Activated naive CD4-positive, alpha-beta T cell treated with anti-CD3 and anti-CD28 coated beads, Interleukin-2, amount 50 U/mL, for 24 hours (primary cell): ENCODE data around the gene PROM2.

Experiments
- H3K27ac Mint-ChIP-seq: one replicate; pipeline ENCODE4 v1.8.0; 2021; ENCODE audit warnings: mild to moderate bottlenecking, mixed read lengths
- H3K27me3 Mint-ChIP-seq: one replicate; pipeline ENCODE4 v1.8.0; 2021; ENCODE audit warnings: mixed read lengths
- H3K36me3 Mint-ChIP-seq: one replicate; pipeline ENCODE4 v1.8.0; 2021; ENCODE audit warnings: mixed read lengths
- H3K4me1 Mint-ChIP-seq: one replicate; pipeline ENCODE4 v1.8.0; 2021; ENCODE audit warnings: mixed read lengths
- H3K4me3 Mint-ChIP-seq: one replicate; pipeline ENCODE4 v1.8.0; 2021; ENCODE audit warnings: mild to moderate bottlenecking, mixed read lengths
- H3K9me3 Mint-ChIP-seq: one replicate; pipeline ENCODE4 v1.8.0; 2021; ENCODE audit warnings: mixed read lengths

The PROM2 gene

DNA sequence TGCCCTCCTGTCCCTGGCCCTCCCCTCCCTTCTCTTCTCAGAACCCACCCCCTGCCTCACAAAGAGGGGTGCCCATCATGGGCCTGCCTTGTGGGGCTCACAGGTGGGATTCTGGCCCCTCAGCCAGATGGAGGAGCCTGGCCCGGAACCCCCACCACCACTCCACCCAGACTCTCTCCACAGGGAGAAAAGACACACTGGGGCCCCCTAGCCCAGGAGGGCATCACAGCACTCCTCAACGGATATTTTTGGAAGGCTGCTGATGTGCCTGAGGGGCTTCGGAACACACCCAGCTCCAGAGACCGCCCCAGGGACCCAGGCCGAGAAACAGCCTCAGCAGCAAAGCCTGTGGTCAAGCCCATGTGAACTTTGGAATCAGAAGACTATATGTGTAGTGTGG lies 32.8 kb downstream of the PROM2 start:
- Mint-ChIP-seq H3K9me3 (no peaks in the 10 kb centered on the region), H3K36me3 (no peaks in the 10 kb centered on the region), H3K27ac (no peak overlapping the region), H3K27me3 (no peaks in the 10 kb centered on the region), H3K4me3 (no peak overlapping the region), H3K4me1 (no peaks in the 10 kb centered on the region)

GRCh38 chr2:95307878-95308277 lies 33.6 kb downstream of the PROM2 start:
- no peaks in the 10 kb centered on the region for H3K9me3 Mint-ChIP-seq
- no peaks in the 10 kb centered on the region for H3K36me3 Mint-ChIP-seq
- no peaks in the 10 kb centered on the region for H3K4me1 Mint-ChIP-seq
- H3K27ac Mint-ChIP-seq, result no peak overlapping the region
- no peaks in the 10 kb centered on the region for H3K27me3 Mint-ChIP-seq
- H3K4me3 Mint-ChIP-seq, result no peak overlapping the region

DNA sequence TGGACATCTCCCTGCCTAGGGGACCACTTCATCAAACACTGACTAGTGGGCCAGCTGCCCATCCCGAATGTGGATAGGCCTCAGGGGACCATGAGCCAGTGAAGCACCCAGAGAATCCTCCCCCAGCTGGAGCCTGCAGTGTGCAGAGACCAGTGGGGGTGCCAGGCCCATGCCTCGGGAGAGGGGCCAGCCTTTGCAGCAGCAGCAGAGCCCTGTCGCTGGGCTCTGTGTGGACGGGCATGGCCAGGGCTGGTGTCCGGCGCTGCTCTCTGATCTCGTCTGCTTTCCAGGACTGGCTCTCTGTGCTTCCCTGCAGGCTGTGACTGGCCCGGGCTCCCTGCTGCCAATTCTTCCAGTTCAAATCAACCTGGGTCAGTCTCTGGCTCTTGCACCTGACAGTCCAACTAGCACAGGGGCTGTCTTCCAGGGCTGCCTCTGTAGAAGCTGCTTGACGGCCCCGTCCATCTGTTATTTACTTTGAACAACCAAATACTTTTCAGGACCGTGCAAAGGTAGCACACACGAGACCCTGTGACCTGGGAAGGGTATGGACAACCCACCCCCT lies 34.3 kb downstream of the PROM2 start:
- no peaks in the 10 kb centered on the region for H3K9me3 Mint-ChIP-seq
- H3K4me3 Mint-ChIP-seq, result no peak overlapping the region
- no peaks in the 10 kb centered on the region for H3K27me3 Mint-ChIP-seq
- H3K36me3 Mint-ChIP-seq, result no peaks in the 10 kb centered on the region
- no peak overlapping the region for H3K27ac Mint-ChIP-seq
- no peaks in the 10 kb centered on the region for H3K4me1 Mint-ChIP-seq

DNA sequence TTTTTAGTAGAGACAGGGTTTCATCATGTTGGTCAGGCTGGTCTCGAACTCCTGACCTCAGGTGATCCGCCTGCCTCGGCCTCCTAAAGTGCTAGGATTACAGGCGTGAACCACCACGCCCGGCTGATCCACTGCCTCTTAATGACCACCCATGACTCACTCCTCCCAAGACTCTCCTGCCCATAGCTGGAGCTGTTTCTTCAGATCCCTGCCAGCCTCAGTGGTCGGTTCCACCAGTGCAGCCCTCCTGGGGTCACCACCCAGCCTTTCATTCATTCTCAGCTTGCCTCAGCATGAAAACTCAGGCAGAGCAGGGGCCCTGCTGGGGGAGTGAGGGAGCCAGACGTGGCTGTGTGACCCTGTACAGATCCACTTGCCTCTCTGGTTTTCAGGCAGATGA lies 35.4 kb downstream of the PROM2 start:
- Mint-ChIP-seq H3K27me3 (peaks cover 2% of the 10 kb centered on the region), H3K27ac (no peak overlapping the region), H3K4me3 (no peak overlapping the region), H3K4me1 (no peaks in the 10 kb centered on the region), H3K36me3 (no peaks in the 10 kb centered on the region), H3K9me3 (no peaks in the 10 kb centered on the region)

GRCh38 chr2:95310216-95310615 lies 36.0 kb downstream of the PROM2 start:
- no peak overlapping the region for H3K27ac Mint-ChIP-seq
- H3K4me3 Mint-ChIP-seq, result no peak overlapping the region
- no peaks in the 10 kb centered on the region for H3K36me3 Mint-ChIP-seq
- no peaks in the 10 kb centered on the region for H3K4me1 Mint-ChIP-seq
- peaks cover 4% of the 10 kb centered on the region for H3K27me3 Mint-ChIP-seq
- H3K9me3 Mint-ChIP-seq, result no peaks in the 10 kb centered on the region

- Mint-ChIP-seq H3K27ac (no peak overlapping the region), H3K4me3 (no peak overlapping the region), H3K36me3 (no peaks in the 10 kb centered on the region), H3K9me3 (no peaks in the 10 kb centered on the region), H3K4me1 (no peaks in the 10 kb centered on the region), H3K27me3 (peaks cover 4% of the 10 kb centered on the region)
Measured at GRCh38 chr2:95310651-95311050, 36.4 kb downstream of the PROM2 start.

- H3K27ac Mint-ChIP-seq, result no peak overlapping the region
- no peak overlapping the region for H3K4me3 Mint-ChIP-seq
- no peaks in the 10 kb centered on the region for H3K36me3 Mint-ChIP-seq
- peaks cover 4% of the 10 kb centered on the region for H3K27me3 Mint-ChIP-seq
- H3K9me3 Mint-ChIP-seq, result no peaks in the 10 kb centered on the region
- H3K4me1 Mint-ChIP-seq, result no peaks in the 10 kb centered on the region
Measured at GRCh38 chr2:95311815-95312542, 37.7 kb downstream of the PROM2 start.

DNA sequence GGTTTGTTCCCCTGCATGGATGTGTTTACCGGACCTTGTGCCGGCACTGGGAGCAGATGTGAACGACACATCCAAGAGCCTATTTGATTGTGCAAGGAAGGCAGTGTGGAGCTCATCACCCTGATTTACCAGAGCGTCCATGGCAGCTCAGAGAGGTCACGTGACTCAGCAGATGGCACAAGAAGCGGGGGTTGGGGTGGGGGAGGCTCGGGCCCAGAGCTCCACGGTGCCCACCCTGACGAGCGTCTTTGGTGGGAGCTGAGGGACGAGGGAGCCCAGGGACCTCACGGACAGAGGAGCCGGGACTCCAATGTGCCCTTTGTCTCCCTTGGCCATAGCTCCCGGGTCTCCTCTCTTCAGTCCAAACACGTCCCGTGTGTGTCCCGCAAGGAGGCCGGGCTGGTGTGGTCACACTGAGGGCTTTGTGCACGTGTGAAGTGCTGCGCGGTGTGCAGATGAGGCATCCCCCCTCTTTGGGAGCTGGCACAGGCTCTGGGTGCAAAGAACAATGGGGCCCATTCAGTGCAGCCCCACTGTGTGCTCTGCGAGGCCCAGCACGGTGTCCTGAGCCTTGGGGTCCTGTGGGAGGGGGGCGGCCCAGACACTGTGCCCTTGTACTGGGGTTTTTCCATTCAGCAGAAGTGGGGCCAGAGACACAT lies 38.4 kb downstream of the PROM2 start:
- Mint-ChIP-seq H3K27ac (no peak overlapping the region), H3K36me3 (no peaks in the 10 kb centered on the region), H3K4me1 (no peaks in the 10 kb centered on the region), H3K9me3 (no peaks in the 10 kb centered on the region), H3K4me3 (no peak overlapping the region), H3K27me3 (peaks cover 4% of the 10 kb centered on the region)

GRCh38 chr2:95313296-95314131 lies 39.3 kb downstream of the PROM2 start:
- H3K4me3 Mint-ChIP-seq, result no peak overlapping the region
- H3K4me1 Mint-ChIP-seq, result no peaks in the 10 kb centered on the region
- no peaks in the 10 kb centered on the region for H3K36me3 Mint-ChIP-seq
- peaks cover 4% of the 10 kb centered on the region for H3K27me3 Mint-ChIP-seq
- no peaks in the 10 kb centered on the region for H3K9me3 Mint-ChIP-seq
- H3K27ac Mint-ChIP-seq, result no peak overlapping the region

- H3K4me1 Mint-ChIP-seq, result no peaks in the 10 kb centered on the region
- no peak overlapping the region for H3K4me3 Mint-ChIP-seq
- no peaks in the 10 kb centered on the region for H3K9me3 Mint-ChIP-seq
- peaks cover 4% of the 10 kb centered on the region for H3K27me3 Mint-ChIP-seq
- no peak overlapping the region for H3K27ac Mint-ChIP-seq
- H3K36me3 Mint-ChIP-seq, result no peaks in the 10 kb centered on the region
Measured at GRCh38 chr2:95314598-95314963, 40.3 kb downstream of the PROM2 start.

DNA sequence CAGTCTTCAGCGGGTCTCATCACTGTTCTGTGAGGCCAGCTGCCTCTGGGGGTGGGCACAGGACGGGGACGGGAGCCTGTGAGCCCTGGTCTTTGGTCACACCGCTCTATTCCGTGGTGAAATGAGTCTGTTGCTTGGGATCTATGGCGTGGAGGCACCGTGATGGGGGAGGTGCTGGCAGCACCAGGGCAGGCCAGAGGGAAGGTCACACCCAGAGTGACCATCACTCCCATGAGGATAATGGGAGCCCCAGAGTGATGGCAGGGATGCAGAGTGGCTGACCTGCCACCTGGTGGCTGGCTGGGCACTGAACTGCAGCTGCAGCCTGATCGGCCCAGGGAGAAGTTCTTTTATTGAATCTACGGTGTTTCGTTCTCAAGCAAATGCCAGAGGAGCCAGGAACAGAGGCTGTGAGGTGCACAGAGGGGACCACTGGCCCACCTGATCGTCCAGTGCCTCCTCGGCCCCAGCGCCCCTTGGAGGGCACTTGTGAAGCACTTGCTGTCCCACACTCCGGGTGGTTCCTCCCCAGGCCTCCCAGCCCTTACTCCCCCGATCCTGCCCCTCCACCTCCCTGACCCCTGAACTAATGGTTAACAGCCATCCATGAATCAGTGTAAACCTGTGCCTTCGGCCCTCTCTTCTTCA lies 40.8 kb downstream of the PROM2 start:
- Mint-ChIP-seq H3K36me3 (no peaks in the 10 kb centered on the region), H3K27me3 (peaks cover 4% of the 10 kb centered on the region), H3K4me3 (no peak overlapping the region), H3K27ac (no peak overlapping the region), H3K4me1 (no peaks in the 10 kb centered on the region), H3K9me3 (no peaks in the 10 kb centered on the region)

DNA sequence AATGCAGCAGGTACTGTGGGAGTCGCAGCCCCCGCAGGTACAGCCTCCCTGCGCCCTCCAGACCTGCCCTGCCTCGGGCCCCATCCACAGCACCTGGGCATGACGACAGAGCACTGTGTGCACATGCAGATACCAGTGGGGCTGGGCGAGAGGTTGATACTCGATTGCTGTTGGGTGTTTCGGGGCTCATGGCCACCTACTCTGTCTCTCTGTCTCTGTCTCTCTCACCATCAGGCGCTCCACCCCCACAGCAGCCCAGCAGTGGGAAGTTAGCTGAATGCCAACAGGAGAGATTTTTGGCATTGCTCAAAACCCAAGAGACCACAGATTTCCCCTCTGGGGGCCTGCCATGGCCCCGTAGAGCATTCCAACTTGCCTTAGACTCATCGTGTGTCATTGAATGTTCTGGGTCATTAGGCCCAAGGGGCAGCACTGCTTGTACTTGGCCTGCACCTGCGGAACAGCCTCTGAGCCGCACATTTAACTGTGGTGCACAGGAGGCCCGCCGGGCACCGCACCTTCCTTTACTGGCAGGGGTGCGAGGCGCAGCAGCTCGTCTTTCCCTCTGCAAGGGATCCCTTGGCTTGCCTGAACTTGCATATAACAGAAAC lies 41.7 kb downstream of the PROM2 start:
- Mint-ChIP-seq H3K4me3 (no peak overlapping the region), H3K9me3 (no peaks in the 10 kb centered on the region), H3K36me3 (no peaks in the 10 kb centered on the region), H3K27ac (no peak overlapping the region), H3K27me3 (peaks cover 4% of the 10 kb centered on the region), H3K4me1 (no peaks in the 10 kb centered on the region)

DNA sequence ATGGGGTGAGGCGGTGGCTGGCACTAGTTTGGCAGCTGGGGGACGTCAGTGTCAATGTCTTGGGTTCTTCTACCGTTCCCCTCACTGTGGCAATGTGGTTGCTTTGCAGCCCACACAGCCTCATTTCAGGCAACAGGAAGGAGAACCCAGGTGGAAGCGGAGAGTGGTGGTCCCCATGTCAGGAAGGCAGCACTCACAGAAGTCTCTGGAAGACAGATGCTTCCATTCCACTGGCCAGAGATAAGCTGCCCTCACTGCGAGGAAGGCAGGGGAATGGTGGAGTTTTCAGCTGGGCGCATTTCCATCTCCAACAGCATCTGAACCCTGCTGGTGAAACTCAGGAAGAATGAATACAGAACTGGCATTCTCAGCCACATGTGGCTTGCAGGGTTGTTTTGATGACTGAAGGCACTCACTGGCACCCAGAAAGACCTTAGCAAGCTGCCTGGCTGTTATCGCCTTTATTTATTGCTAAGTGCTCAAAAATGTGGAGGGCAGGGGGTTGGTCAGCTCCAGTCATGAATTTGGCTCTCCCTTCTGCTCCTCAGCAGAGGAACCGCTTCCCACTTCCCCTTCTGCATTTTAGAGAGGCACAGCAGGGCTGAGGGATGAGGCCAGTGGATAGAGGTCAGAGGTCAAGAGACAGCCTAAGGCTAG lies 42.3 kb downstream of the PROM2 start:
- no peaks in the 10 kb centered on the region for H3K36me3 Mint-ChIP-seq
- no peaks in the 10 kb centered on the region for H3K4me1 Mint-ChIP-seq
- H3K27ac Mint-ChIP-seq, result no peak overlapping the region
- no peaks in the 10 kb centered on the region for H3K9me3 Mint-ChIP-seq
- peaks cover 4% of the 10 kb centered on the region for H3K27me3 Mint-ChIP-seq
- no peak overlapping the region for H3K4me3 Mint-ChIP-seq

- H3K27ac Mint-ChIP-seq, result no peak overlapping the region
- H3K9me3 Mint-ChIP-seq, result no peaks in the 10 kb centered on the region
- peaks cover 4% of the 10 kb centered on the region for H3K27me3 Mint-ChIP-seq
- no peaks in the 10 kb centered on the region for H3K4me1 Mint-ChIP-seq
- no peak overlapping the region for H3K4me3 Mint-ChIP-seq
- no peaks in the 10 kb centered on the region for H3K36me3 Mint-ChIP-seq
Measured at GRCh38 chr2:95317123-95317500, 42.9 kb downstream of the PROM2 start.
